ENCODE measurements around the gene KTN1.

- TF ChIP-seq CTCF (IDR thresholded peaks at IDR 0.05; ENCODE audit: poor library complexity) (no peak), EZH2phosphoT487 (IDR thresholded peaks at IDR 0.05; ENCODE audit: low read depth, severe bottlenecking, unreplicated experiment) (no peak), EZH2 (IDR thresholded peaks at IDR 0.05; ENCODE audit: borderline replicate concordance) (no peak)
Measured at GRCh38 chr14:55535516-55536203, 44.3 kb upstream of the KTN1 start.

Measured in hepatocyte (in vitro differentiated cells).